Measurements from ENCODE around the gene LGALS3.

- TF ChIP-seq CTCF (IDR thresholded peaks at IDR 0.05) (no peak), POLR2A (IDR thresholded peaks at IDR 0.05) (no peak)
These were observed 63.1 kb downstream of the LGALS3 start for GRCh38 chr14:55192054-55192621.
